H1 (cell line): ENCODE measurements around the gene LRCH1. TPM values are rescaled to one million over a fixed set of nuclear protein-coding genes. Genes with fewer than 3 reads are reported as not detected.

Experiments
- CTCF ChIA-PET: fragments of 300-600 bp; sonication (Branson Sonifier 250); formaldehyde crosslinking; loops from one replicate; lab custom pipeline; 2021; ENCODE audit not compliant: partially characterized antibody; lab: Charles Lee
- POLR2A ChIA-PET: fragments of 300-600 bp; sonication (Branson Sonifier 250); formaldehyde crosslinking; loops from one replicate; lab custom pipeline; 2021; ENCODE audit warnings: inconsistent platforms; ENCODE audit not compliant: partially characterized antibody; lab: Charles Lee
- DNase-seq, 2 experiments: peaks; one replicate each; pipeline versions ENCODE4 v3.0.0 to v3.0.0-alpha.2; 2010 to 2022; ENCODE audit warnings: low spot score in 2 of 2, low read depth in 1 of 2, mixed read lengths in 1 of 2
- FAIRE-seq: peaks from 2 replicates; lab custom pipeline; 2011; peaks lifted over from hg19 to GRCh38; lab: Jason Lieb, UNC
- H2AFZ ChIP-seq: 2 replicates; pipeline ENCODE4 v1.8.1; 2012; ENCODE audit warnings: low read length, inconsistent platforms
- H2AK5ac ChIP-seq: 2 replicates; pipeline ENCODE4 v1.6.1; 2013; ENCODE audit warnings: low read depth, low read length
- H2BK120ac ChIP-seq: replicated peaks from 2 replicates; pipeline ENCODE3; 2013; ENCODE audit warnings: low read depth, low read length, inconsistent platforms
- H2BK12ac ChIP-seq: 2 replicates; pipeline ENCODE4 v1.6.1; 2013; ENCODE audit warnings: low read depth, low read length
- H2BK15ac ChIP-seq: 2 replicates; pipeline ENCODE4 v1.6.1; 2013; ENCODE audit warnings: low read length
- H2BK20ac ChIP-seq: 2 replicates; pipeline ENCODE4 v1.6.1; 2013; ENCODE audit warnings: low read length
- H2BK5ac ChIP-seq: 2 replicates; pipeline ENCODE4 v1.6.1; 2013; ENCODE audit warnings: low read depth, low read length
- H3K14ac ChIP-seq: 2 replicates; pipeline ENCODE4 v1.6.1; 2013; ENCODE audit warnings: inconsistent platforms; ENCODE audit not compliant: insufficient read length
- H3K18ac ChIP-seq: 2 replicates; pipeline ENCODE4 v1.6.1; 2013; ENCODE audit warnings: low read length; ENCODE audit errors: extremely low read depth
- H3K23ac ChIP-seq: 2 replicates; pipeline ENCODE4 v1.6.1; 2013; ENCODE audit warnings: inconsistent platforms; ENCODE audit not compliant: insufficient read length
- H3K23me2 ChIP-seq: 2 replicates; pipeline ENCODE4 v1.6.1; 2013; ENCODE audit warnings: low read depth, low read length
- H3K27ac ChIP-seq: 2 replicates; pipeline ENCODE4 v1.6.1; 2011; ENCODE audit warnings: low read depth, low read length, inconsistent platforms
- H3K27me3 ChIP-seq, 4 experiments: replicated peaks in 1 of 4; 1 replicate in 1 of 4; 2 replicates in 3 of 4; pipeline versions ENCODE4 v1.6.1 to v1.8.1; 2011 to 2013; ENCODE audit warnings: low read length in 3 of 4, mild to moderate bottlenecking in 3 of 4, inconsistent platforms in 2 of 4, mixed read lengths in 2 of 4, moderate library complexity in 1 of 4; ENCODE audit not compliant: control insufficient read depth in 3 of 4, insufficient read depth in 3 of 4; ENCODE audit errors: extremely low read depth in 1 of 4
- H3K36me3 ChIP-seq, 4 experiments: 2 replicates each; pipeline versions ENCODE4 v1.6.1 to v1.8.1; 2011 to 2013; ENCODE audit warnings: mild to moderate bottlenecking in 4 of 4, low read length in 3 of 4, moderate library complexity in 2 of 4, control low read depth in 1 of 4, inconsistent platforms in 1 of 4; ENCODE audit not compliant: insufficient read depth in 4 of 4, control insufficient read depth in 2 of 4
- H3K4ac ChIP-seq: replicated peaks from 2 replicates; pipeline ENCODE3; 2013; ENCODE audit warnings: low read length, low read depth, mixed read lengths, inconsistent platforms; ENCODE audit not compliant: insufficient read length
- H3K4me1 ChIP-seq, 4 experiments: replicated peaks in 1 of 4; 1 replicate in 1 of 4; 2 replicates in 3 of 4; pipeline versions ENCODE4 v1.6.1 to v1.8.1; 2011 to 2013; ENCODE audit warnings: low read length in 3 of 4, inconsistent platforms in 2 of 4, mixed read lengths in 1 of 4; ENCODE audit not compliant: insufficient read depth in 4 of 4, control insufficient read depth in 3 of 4
- H3K4me2 ChIP-seq, 2 experiments: 2 replicates each; pipeline versions ENCODE4 v1.6.1 to v1.8.1; 2011 to 2013; ENCODE audit warnings: low read depth in 2 of 2, low read length in 2 of 2, control low read depth in 1 of 2, inconsistent platforms in 1 of 2, mild to moderate bottlenecking in 1 of 2; ENCODE audit not compliant: insufficient read depth in 1 of 2
- H3K4me3 ChIP-seq, 4 experiments: fragments of 200-600, 300-600 bp in 1 of 4; sonication (generic), shearing (Covaris generic), sonication (Bioruptor Twin) in 1 of 4; 2 replicates each; pipeline versions ENCODE4 v1.5.1 to v1.8.1; 2011 to 2016; ENCODE audit warnings: low read length in 4 of 4, low read depth in 3 of 4, control low read depth in 2 of 4, inconsistent platforms in 2 of 4, mild to moderate bottlenecking in 2 of 4, mixed read lengths in 1 of 4, moderate library complexity in 1 of 4; ENCODE audit not compliant: insufficient read depth in 2 of 4; ENCODE audit errors: extremely low read depth in 1 of 4
- H3K56ac ChIP-seq: replicated peaks from 2 replicates; pipeline ENCODE3; 2013; ENCODE audit warnings: low read depth, mild to moderate bottlenecking, mixed read lengths, low read length, inconsistent platforms; ENCODE audit not compliant: insufficient read length
- H3K79me1 ChIP-seq: 2 replicates; pipeline ENCODE4 v1.6.1; 2013; ENCODE audit warnings: low read depth, low read length, control low read depth
- H3K79me2 ChIP-seq, 2 experiments: 2 replicates each; pipeline versions ENCODE4 v1.6.1 to v1.8.1; 2012 to 2013; ENCODE audit warnings: low read length in 2 of 2, mild to moderate bottlenecking in 2 of 2, inconsistent platforms in 1 of 2; ENCODE audit not compliant: insufficient read depth in 2 of 2, control insufficient read depth in 1 of 2
- H3K9ac ChIP-seq, 4 experiments: replicated peaks in 1 of 4; 1 replicate in 1 of 4; 2 replicates in 3 of 4; pipeline versions ENCODE4 v1.6.1 to v1.8.1; 2011 to 2013; ENCODE audit warnings: low read depth in 3 of 4, low read length in 3 of 4, control low read depth in 2 of 4, mild to moderate bottlenecking in 2 of 4, moderate library complexity in 2 of 4, inconsistent platforms in 1 of 4; ENCODE audit errors: extremely low read depth in 1 of 4
- H3K9me3 ChIP-seq, 2 experiments: 2 replicates each; pipeline versions ENCODE4 v1.6.1 to v1.8.1; 2012 to 2013; ENCODE audit warnings: mild to moderate bottlenecking in 2 of 2, moderate library complexity in 2 of 2, control low read depth in 1 of 2, inconsistent platforms in 1 of 2, low read depth in 1 of 2, low read length in 1 of 2, mixed read lengths in 1 of 2; ENCODE audit not compliant: insufficient read depth in 2 of 2
- H4K20me1 ChIP-seq, 2 experiments: replicated peaks in 1 of 2; 2 replicates each; pipeline versions ENCODE3 to v1.8.1; 2011 to 2013; ENCODE audit warnings: inconsistent platforms in 2 of 2, low read length in 2 of 2, mild to moderate bottlenecking in 1 of 2; ENCODE audit not compliant: insufficient read depth in 2 of 2, control insufficient read depth in 1 of 2
- H4K5ac ChIP-seq: 2 replicates; pipeline ENCODE4 v1.6.1; 2013; ENCODE audit warnings: low read length, low read depth, mixed read lengths, inconsistent platforms; ENCODE audit not compliant: insufficient read length
- H4K8ac ChIP-seq: 2 replicates; pipeline ENCODE4 v1.8.0; 2013; ENCODE audit warnings: mild to moderate bottlenecking, moderate library complexity, low read length, inconsistent platforms; ENCODE audit not compliant: insufficient read depth; ENCODE audit errors: extremely low read depth
- H4K91ac ChIP-seq: replicated peaks from 2 replicates; pipeline ENCODE3; 2013; ENCODE audit warnings: low read length, mixed read lengths, inconsistent platforms; ENCODE audit not compliant: insufficient read length
- EZH2 ChIP-seq: fragments of 200-600 bp; sonication (generic); IDR thresholded peaks from 2 replicates; pipeline ENCODE4 v1.7.1; 2012; ENCODE audit warnings: low read depth, mild to moderate bottlenecking, moderate library complexity, low read length, inconsistent platforms; ENCODE audit not compliant: severe bottlenecking
- WGBS, 2 experiments: shearing (Covaris generic) in 1 of 2; methylation state at CpG; one replicate each; pipeline versions ENCODE4 v1.1.6 to v1.1.7; 2013 to 2015; ENCODE audit warnings: low lambda C conversion rate in 2 of 2, mixed read lengths in 2 of 2, inconsistent platforms in 1 of 2, low coverage in 1 of 2, missing lambda C conversion rate in 1 of 2; ENCODE audit not compliant: insufficient replicate concordance in 2 of 2, insufficient coverage in 1 of 2, insufficient read length in 1 of 2; ENCODE audit errors: extremely low coverage in 1 of 2, missing lambda C conversion rate in 1 of 2; 5-methylcytosine and 5-hydroxymethylcytosine counted together
- polyA plus RNA-seq, 7 experiments: library from polyadenylated mRNA; depleted of rRNA in 3 of 7; stranded (reverse) in 5 of 7; unstranded in 2 of 7; fragments of >200 nt in 5 of 7; fragments of 200-250 nt in 2 of 7; gene quantifications; 1 replicate in 5 of 7; 2 replicates in 1 of 7; 4 replicates in 1 of 7; pipeline versions ENCODE4 v1.2.1 to v1.2.3, GENCODE V29; 2011 to 2013; ENCODE audit warnings: missing spikeins in 2 of 7, mixed read lengths in 2 of 7
- total RNA-seq: library from RNA; stranded (reverse); fragmentation: NEBNext Ultra II Directional; extraction: Animal tissue kit (Norgen Biotek cat#: 25700); gene quantifications from 2 replicates; pipeline ENCODE4 v1.2.1, GENCODE V29; 2021
- TF ChIP-seq, protein P1 (sequence below), 3 experiments: IDR thresholded peaks; 1 replicate in 2 of 3; 2 replicates in 1 of 3; pipeline versions ENCODE4 v1.5.1 to v1.6.1; 2011; ENCODE audit warnings: low read length in 3 of 3, mild to moderate bottlenecking in 3 of 3, inconsistent platforms in 2 of 3, low read depth in 1 of 3, moderate library complexity in 1 of 3; ENCODE audit not compliant: insufficient read depth in 1 of 3; ENCODE audit errors: control extremely low read depth in 1 of 3

Gene LRCH1
- total and polyA plus RNA-seq, 2 of the 8 experiments (the other 6 are each of a cell fraction or from before 2014, with no cell fraction given): 3.0 to 10.1 TPM

DNA sequence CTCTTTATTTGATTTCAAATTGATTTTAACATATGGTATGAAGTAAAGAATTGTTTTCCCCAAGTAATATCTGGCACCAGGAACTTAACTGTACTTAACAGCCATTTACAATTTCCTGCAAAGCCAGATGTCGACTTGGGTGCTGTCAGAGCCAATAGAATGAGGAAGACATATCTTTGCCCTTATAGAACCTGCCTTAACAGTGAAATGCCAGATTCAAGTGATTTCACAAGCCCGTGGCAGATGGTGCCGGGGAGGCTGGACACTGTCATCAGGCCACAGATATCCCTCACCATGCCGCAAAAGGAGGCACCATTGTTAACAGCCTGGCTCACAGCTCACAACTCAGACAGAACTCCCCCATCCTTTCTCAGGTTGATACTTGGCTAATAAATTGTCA is 195.3 kb downstream of the LRCH1 start:
- H3K4ac ChIP-seq: no peak overlapping the region
- H2BK120ac ChIP-seq: no peak overlapping the region
- DNase-seq (no peak), FAIRE-seq (no peak)
- H3K23me2 ChIP-seq: no peaks in the 10 kb centered on the region
- POLR2A ChIA-PET: no interaction called here
- H3K36me3 ChIP-seq: no peaks in the 10 kb centered on the region
- H3K79me2 ChIP-seq: no peaks in the 10 kb centered on the region
- H3K27me3 ChIP-seq: no peaks in the 10 kb centered on the region
- no peak overlapping the region for H3K18ac ChIP-seq
- no peak overlapping the region for H4K5ac ChIP-seq
- WGBS, 2 experiments: 96% methylated on average over 4 of the region's 4 CpGs; no CpG with 5 or more reads in 1 of the 2 experiments
- H4K8ac ChIP-seq: no peak overlapping the region
- no peaks in the 10 kb centered on the region for H3K4me1 ChIP-seq
- no peak overlapping the region for H2BK20ac ChIP-seq
- H3K79me1 ChIP-seq: no peaks in the 10 kb centered on the region
- H3K14ac ChIP-seq: no peak overlapping the region
- H3K4me2 ChIP-seq: no peak overlapping the region
- no peaks in the 10 kb centered on the region for H3K9me3 ChIP-seq
- H4K91ac ChIP-seq: no peak overlapping the region
- no peak overlapping the region for H3K9ac ChIP-seq
- H2BK15ac ChIP-seq: no peak overlapping the region
- CTCF ChIA-PET: interaction anchor here (0.8 kb wide), 1 partner anchor 16 kb away, joined by 4 read pairs; no protein-coding TSS in a partner anchor
- no peak overlapping the region for H3K56ac ChIP-seq
- H3K27ac ChIP-seq: no peak overlapping the region
- no peak overlapping the region for H2AFZ ChIP-seq
- H3K23ac ChIP-seq: no peak overlapping the region
- no peak overlapping the region for H2BK5ac ChIP-seq
- no peak overlapping the region for H2AK5ac ChIP-seq
- no peaks in the 10 kb centered on the region for H4K20me1 ChIP-seq
- H2BK12ac ChIP-seq: no peak overlapping the region
- H3K4me3 ChIP-seq: no peak overlapping the region
- no peak for TF ChIP-seq EZH2
- TF ChIP-seq, protein P1, sequence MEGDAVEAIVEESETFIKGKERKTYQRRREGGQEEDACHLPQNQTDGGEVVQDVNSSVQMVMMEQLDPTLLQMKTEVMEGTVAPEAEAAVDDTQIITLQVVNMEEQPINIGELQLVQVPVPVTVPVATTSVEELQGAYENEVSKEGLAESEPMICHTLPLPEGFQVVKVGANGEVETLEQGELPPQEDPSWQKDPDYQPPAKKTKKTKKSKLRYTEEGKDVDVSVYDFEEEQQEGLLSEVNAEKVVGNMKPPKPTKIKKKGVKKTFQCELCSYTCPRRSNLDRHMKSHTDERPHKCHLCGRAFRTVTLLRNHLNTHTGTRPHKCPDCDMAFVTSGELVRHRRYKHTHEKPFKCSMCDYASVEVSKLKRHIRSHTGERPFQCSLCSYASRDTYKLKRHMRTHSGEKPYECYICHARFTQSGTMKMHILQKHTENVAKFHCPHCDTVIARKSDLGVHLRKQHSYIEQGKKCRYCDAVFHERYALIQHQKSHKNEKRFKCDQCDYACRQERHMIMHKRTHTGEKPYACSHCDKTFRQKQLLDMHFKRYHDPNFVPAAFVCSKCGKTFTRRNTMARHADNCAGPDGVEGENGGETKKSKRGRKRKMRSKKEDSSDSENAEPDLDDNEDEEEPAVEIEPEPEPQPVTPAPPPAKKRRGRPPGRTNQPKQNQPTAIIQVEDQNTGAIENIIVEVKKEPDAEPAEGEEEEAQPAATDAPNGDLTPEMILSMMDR (IDR thresholded peaks at IDR 0.05; ENCODE audit: control extremely low read depth in 1 of 3, insufficient read depth in 1 of 3, low read depth in 1 of 3, low read length in 3 of 3): no peak
